ENCODE results near the gene TMCC1. TPM values are rescaled to one million over a fixed set of nuclear protein-coding genes. Genes with fewer than 3 reads are reported as not detected.

The TMCC1 gene
- total RNA-seq, 1 experiment from 2014 or later = 5.9 TPM

DNA sequence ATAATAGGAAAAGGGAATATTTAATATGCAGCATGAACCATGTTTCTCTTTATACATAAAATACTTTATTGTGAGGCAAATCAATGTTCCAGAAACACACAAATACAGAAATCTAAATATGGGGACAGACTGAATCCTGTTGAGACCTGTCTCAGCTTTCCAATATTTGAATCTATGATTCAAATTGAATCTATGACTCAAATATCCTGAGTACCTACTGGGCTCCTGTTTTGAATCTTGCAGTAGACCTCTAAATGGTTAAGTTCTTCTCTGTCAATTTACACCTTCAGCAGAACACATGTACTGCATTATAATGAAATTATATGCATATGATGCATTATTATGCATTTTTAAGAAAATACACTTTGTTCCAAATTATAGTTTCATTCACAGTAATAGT is 143.8 kb downstream of the TMCC1 start:
- in situ Hi-C loops (cut with HindIII; ENCODE audit: low pct_unique_long_range_greater_than_20kb, low sequenced_read_pairs) = no loop called here
- no peak for DNase-seq (ENCODE audit: low read depth)

DNA sequence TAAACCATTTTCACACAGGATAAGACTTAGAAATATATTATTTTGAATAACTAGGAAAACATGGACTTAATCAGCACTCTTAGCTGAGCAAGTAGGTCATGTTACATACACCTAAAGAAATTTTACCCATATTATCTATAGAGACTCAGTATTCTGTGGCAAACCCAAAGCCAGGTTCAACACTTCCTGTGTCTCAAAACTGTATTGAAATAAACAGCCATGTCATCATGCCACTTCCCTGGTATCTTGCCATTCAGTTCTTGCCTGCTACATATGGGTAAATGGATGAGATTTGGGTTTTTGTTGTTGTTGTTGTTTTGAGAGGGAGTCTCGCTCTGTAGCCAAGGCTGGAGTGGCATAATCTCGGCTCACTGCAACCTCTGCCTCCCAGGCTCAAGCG is 145.5 kb downstream of the TMCC1 start:
- DNase-seq (ENCODE audit: low read depth) = no peak
- in situ Hi-C loops (cut with HindIII; ENCODE audit: low pct_unique_long_range_greater_than_20kb, low sequenced_read_pairs) = no loop called here

DNA sequence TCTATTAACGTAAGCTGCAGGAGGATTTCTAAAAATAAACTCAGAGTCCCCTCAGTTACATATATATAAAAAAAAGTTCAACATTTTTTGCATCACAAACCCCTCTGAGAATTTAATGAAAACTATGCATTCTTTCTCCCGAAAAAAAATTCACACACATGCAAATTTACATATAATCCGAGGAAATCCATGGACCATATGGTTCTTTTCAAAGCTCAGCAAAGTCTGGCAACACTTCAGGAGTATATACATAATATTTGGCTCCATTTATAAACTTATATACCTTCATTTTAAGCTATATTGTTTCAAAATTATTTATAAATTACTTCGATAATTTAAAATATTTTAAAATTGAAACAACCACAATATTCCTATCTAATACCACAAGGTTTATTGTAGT is 146.4 kb downstream of the TMCC1 start:
- no peak for DNase-seq (ENCODE audit: low read depth)
- in situ Hi-C loops (cut with HindIII; ENCODE audit: low pct_unique_long_range_greater_than_20kb, low sequenced_read_pairs) = no loop called here

- in situ Hi-C loops (cut with HindIII; ENCODE audit: low pct_unique_long_range_greater_than_20kb, low sequenced_read_pairs) = no loop called here
- DNase-seq (ENCODE audit: low read depth) = no peak
These were observed 146.9 kb downstream of the TMCC1 start for GRCh38 chr3:129746629-129747028.

DNA sequence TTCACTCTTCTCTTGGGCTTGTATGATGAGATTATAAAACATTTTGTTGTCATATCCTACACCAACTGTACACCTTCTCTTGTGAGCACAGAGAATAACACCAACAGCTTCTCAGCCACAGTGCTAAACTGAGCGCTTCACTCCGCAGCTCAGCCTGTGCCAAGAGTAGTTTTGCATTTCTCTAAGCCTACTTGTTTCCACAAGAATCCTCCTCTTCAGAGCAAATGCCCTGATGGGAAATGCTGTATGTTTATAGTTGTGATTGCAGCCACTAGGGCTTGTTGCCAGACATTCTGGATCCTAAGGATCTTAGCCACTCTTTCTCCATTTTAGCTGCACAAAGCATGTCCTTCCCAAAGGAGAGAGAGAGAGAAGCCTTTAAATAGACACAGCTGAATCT is 148.3 kb downstream of the TMCC1 start:
- DNase-seq (ENCODE audit: low read depth) = no peak
- in situ Hi-C loops (cut with HindIII; ENCODE audit: low pct_unique_long_range_greater_than_20kb, low sequenced_read_pairs) = no loop called here

DNA sequence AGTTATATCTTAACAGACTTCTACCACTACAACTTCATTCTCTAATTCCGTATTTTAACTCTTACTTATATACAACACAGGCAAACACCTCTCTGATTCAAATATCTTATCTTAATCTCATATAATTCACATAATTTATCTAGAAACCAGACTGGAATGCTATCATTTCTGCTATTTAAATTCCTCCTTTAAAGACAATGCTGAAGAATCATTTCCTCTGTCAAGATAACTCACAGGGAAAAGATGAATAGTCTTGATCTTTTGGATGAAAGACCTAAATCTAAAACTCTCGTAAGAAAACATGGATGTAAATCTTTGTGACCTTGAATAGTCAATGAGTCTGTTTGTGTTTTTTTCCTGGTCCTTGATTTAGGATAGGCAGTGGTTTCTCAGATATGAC is 151.7 kb downstream of the TMCC1 start:
- in situ Hi-C loops (cut with HindIII; ENCODE audit: low pct_unique_long_range_greater_than_20kb, low sequenced_read_pairs) = no loop called here
- DNase-seq (ENCODE audit: low read depth) = no peak

DNA sequence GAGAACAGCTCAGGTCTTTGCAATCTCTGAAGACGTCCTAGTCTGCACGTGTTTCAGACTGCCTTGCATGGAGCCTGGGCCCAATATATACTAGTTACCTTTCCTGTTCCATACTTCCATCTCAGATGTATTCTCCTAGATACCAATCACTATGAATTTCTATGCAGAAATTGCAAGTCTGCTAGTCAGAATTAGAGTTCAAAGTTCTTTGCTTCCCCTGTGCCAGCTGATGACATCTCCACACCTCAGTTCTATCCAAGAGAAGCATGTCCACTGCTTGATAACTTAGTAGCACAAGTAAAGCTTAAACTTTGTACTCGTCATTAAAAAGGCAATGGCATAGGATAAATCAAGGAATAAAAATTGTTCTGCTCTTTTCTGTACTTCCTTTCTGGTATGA is 153.4 kb downstream of the TMCC1 start:
- in situ Hi-C loops (cut with HindIII; ENCODE audit: low pct_unique_long_range_greater_than_20kb, low sequenced_read_pairs) = no loop called here
- no peak for DNase-seq (ENCODE audit: low read depth)

- DNase-seq (ENCODE audit: low read depth) = no peak
- in situ Hi-C loops (cut with HindIII; ENCODE audit: low pct_unique_long_range_greater_than_20kb, low sequenced_read_pairs) = no loop called here
These were observed 153.9 kb downstream of the TMCC1 start for GRCh38 chr3:129739634-129740033.

GRCh38 chr3:129738172-129738571 is 155.3 kb downstream of the TMCC1 start:
- DNase-seq (ENCODE audit: low read depth) = no peak
- in situ Hi-C loops (cut with HindIII; ENCODE audit: low pct_unique_long_range_greater_than_20kb, low sequenced_read_pairs) = no loop called here

DNA sequence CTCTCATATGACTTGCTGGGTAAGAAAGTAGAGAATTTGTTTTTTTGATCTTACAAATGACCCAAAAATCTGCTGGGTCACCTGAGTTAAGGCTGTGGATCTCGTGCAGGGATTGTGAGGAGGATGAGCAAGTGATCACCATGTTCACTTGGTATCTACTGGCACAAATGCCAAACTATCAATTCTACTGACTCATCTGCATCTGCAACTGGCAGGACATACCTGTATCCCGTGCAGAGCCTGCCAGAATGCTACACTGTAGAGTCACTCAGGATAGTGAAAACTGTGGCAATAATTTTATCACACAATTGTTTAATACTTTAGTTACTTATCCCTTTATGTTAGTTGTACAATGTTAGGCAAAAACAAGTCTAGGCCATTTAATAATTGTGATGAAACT is 157.4 kb downstream of the TMCC1 start:
- in situ Hi-C loops (cut with HindIII; ENCODE audit: low pct_unique_long_range_greater_than_20kb, low sequenced_read_pairs) = no loop called here

GRCh38 chr3:129735638-129736037 is 157.9 kb downstream of the TMCC1 start:
- in situ Hi-C loops (cut with HindIII; ENCODE audit: low pct_unique_long_range_greater_than_20kb, low sequenced_read_pairs) = no loop called here
- DNase-seq (ENCODE audit: low read depth) = no peak

More for the DNA sequence above, 157.4 kb downstream of the TMCC1 start:
- DNase-seq (ENCODE audit: low read depth) = no peak

DNA sequence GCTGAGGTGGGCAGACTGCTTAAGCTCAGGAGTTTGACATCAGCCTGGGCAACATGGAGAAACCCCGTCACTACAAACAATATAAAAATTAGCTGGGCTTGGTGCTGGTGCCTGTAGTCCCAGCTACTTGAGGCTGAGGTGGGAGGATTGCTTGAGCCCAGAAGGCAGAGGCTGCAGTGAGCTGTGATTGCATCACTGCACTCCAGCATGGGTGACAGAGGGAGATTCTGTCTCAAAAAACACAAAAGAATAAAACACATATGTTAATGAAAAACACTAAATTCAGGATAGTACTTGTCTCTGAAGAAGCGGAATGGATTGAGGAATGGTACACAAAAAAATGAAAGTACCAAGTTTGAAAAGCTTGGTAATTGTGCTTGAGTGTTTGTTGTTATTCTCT is 159.1 kb downstream of the TMCC1 start:
- in situ Hi-C loops (cut with HindIII; ENCODE audit: low pct_unique_long_range_greater_than_20kb, low sequenced_read_pairs) = no loop called here
- no peak for DNase-seq (ENCODE audit: low read depth)

- in situ Hi-C loops (cut with HindIII; ENCODE audit: low pct_unique_long_range_greater_than_20kb, low sequenced_read_pairs) = no loop called here
- peak; percentile 6 for DNase-seq (ENCODE audit: low read depth)
These were observed 161.2 kb downstream of the TMCC1 start for GRCh38 chr3:129732200-129732876.

GRCh38 chr3:129727707-129728106 is 165.8 kb downstream of the TMCC1 start:
- no peak for DNase-seq (ENCODE audit: low read depth)

DNA sequence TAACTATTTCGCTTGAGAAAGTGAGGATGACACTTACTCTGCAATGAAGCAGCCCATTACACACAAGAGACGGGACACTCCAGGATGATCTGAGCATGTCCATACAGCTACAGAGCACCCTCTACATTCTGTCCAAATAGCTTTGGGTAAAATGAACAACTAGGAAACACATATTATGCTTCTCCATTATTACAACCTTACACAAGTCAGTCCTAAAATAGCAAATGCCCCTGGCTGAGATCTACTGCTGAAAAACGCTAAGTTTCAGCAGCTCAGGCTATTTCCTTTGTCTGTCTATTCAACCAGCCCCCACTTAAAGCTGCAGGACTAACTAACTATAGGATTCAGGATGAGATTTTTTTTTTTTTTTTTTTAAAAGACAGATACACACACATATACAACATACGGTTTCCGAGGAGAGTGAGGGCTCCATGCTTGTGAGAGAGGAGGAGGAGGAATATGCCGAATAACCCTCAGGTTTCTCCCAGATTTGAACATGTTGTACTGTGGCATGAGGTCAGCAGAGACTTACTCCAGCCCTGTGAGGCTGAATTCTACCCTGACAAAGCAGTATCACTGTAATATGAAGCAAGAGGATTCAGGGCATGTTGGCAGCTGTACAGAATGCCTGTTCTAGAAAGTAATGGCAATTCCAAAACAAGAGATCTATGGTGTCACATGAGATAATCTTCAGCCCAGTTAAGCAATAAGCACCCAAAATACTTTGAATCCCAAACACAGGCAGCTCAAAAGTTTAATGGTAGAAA is 169.8 kb downstream of the TMCC1 start:
- no peak for DNase-seq (ENCODE audit: low read depth)
- in situ Hi-C loops (cut with HindIII; ENCODE audit: low pct_unique_long_range_greater_than_20kb, low sequenced_read_pairs) = no loop called here

More at GRCh38 chr3:129727707-129728106, 165.8 kb downstream of the TMCC1 start:
- in situ Hi-C loops (cut with HindIII; ENCODE audit: low pct_unique_long_range_greater_than_20kb, low sequenced_read_pairs) = no loop called here

DNA sequence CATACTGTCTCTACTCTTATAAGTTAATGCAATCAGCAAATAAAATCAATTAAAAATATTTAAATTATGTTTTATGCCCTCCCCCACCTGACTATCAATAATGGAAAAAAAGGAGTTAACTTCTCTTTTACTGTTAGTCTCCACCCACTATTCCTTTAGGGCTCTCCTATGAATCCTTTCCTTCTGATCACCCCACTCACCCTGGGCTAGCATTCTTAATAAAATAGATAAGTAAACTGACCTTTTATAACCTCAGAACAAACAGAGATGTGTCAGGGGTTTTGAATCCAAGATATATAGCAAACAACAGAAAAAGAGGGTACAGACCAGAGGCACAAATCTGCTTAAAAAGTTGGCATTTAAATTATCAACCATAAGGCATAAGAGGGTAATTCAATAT is 171.0 kb downstream of the TMCC1 start:
- no peak for DNase-seq (ENCODE audit: low read depth)
- in situ Hi-C loops (cut with HindIII; ENCODE audit: low pct_unique_long_range_greater_than_20kb, low sequenced_read_pairs) = no loop called here

- in situ Hi-C loops (cut with HindIII; ENCODE audit: low pct_unique_long_range_greater_than_20kb, low sequenced_read_pairs) = no loop called here
- DNase-seq (ENCODE audit: low read depth) = no peak
These were observed 175.3 kb downstream of the TMCC1 start for GRCh38 chr3:129718201-129718600.

GRCh38 chr3:129715854-129716253 is 177.7 kb downstream of the TMCC1 start:
- no peak for DNase-seq (ENCODE audit: low read depth)
- in situ Hi-C loops (cut with HindIII; ENCODE audit: low pct_unique_long_range_greater_than_20kb, low sequenced_read_pairs) = no loop called here

- no peak for DNase-seq (ENCODE audit: low read depth)
- in situ Hi-C loops (cut with HindIII; ENCODE audit: low pct_unique_long_range_greater_than_20kb, low sequenced_read_pairs) = no loop called here
These were observed 185.1 kb downstream of the TMCC1 start for GRCh38 chr3:129708328-129708861.

DNA sequence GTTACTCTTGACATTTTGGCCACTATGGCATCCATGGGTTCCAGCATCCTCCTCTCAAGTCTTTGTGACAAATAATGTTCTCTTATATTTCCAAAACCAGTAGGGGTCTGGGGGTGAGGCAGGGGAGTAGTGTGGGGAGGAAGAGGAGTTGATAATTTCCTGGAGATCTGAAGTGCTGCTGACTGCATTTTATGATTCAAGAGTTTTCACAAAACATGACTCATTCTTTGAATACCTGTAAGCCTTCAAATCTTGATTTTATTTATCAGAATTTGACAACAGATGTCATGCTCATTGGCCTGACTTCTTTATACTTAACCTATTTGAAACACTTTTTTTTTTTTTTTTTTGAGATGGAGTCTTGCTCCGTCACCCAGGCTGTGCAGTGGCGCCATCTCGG is 188.2 kb downstream of the TMCC1 start:
- in situ Hi-C loops (cut with HindIII; ENCODE audit: low pct_unique_long_range_greater_than_20kb, low sequenced_read_pairs) = no loop called here
- DNase-seq (ENCODE audit: low read depth) = no peak

Measured in Caki2 (cell line).